ENCODE data around the gene ZNF669.

ZNF669 gene

GRCh38 chr1:247054992-247055415, 49.2 kb downstream of the ZNF669 start:
- DNase-seq, result no peak

Measured in stimulated activated CD4-positive, alpha-beta T cell treated with anti-CD3 and anti-CD28 coated beads, Interleukin-4, amount 100 ng/mL, for 24 hours (primary cell).